K562 (cell line): ENCODE data around the gene TRIM23. TPM values are rescaled to one million over a fixed set of nuclear protein-coding genes. Genes with fewer than 3 reads are reported as not detected.
A peak's percentile ranks its signal among the peaks of the same experiment; 100 is the strongest.

Experiments used
- BRF2 ChIP-seq: IDR thresholded peaks from 3 replicates; pipeline ENCODE4 v1.6.1; 2011; ENCODE audit warnings: borderline replicate concordance, mild to moderate bottlenecking; ENCODE audit not compliant: insufficient read length, insufficient read depth
- CTBP1 ChIP-seq: fragments of 450-650 bp; IDR thresholded peaks from 2 replicates; pipeline ENCODE4 v1.6.1; 2016; ENCODE audit warnings: borderline replicate concordance
- ERF ChIP-seq: fragments of 450-650 bp; formaldehyde crosslinking; IDR thresholded peaks from 2 replicates; pipeline ENCODE4 v1.4.0; 2020; ENCODE audit warnings: mild to moderate bottlenecking, mixed read lengths
- KDM5B ChIP-seq: fragments of 200-600 bp; sonication (generic); IDR thresholded peaks from 2 replicates; pipeline ENCODE4 v1.6.1; 2012; ENCODE audit warnings: low read depth, mild to moderate bottlenecking, moderate library complexity, low read length, control low read depth, inconsistent platforms; ENCODE audit not compliant: insufficient replicate concordance
- MXI1 ChIP-seq: IDR thresholded peaks from 2 replicates; pipeline ENCODE4 v1.6.1; 2011; ENCODE audit warnings: low read depth, mild to moderate bottlenecking, improper control_type of control experiment, low read length
- OTX1 ChIP-seq: fragments of 450-650 bp; formaldehyde crosslinking; IDR thresholded peaks from 2 replicates; pipeline ENCODE4 v1.4.0; 2022; ENCODE audit warnings: mild to moderate bottlenecking
- SMAD1 ChIP-seq: fragments of 150-350 bp; IDR thresholded peaks from 2 replicates; pipeline ENCODE4 v1.6.1; 2014; ENCODE audit warnings: low read length, low read depth; ENCODE audit not compliant: partially characterized antibody
- TRIM24 ChIP-seq, 2 experiments: fragments of 450-650 bp; IDR thresholded peaks; 2 replicates each; pipeline ENCODE4 v1.6.1; 2016
- ZNF121 ChIP-seq: sonication (generic); formaldehyde crosslinking; conservative IDR thresholded peaks from 2 replicates; pipeline ENCODE4 v1.8.0; 2022; ENCODE audit warnings: missing genetic modification reagents
- ZNF197 ChIP-seq: fragments of 200-800 bp; sonication (Bioruptor generic); IDR thresholded peaks from 2 replicates; pipeline ENCODE4 v1.6.1; 2016; ENCODE audit warnings: low read depth, missing genetic modification characterization, missing compliant biosample characterization
- ZNF583 ChIP-seq: fragments of 250-450 bp; sonication (Bioruptor Pico); IDR thresholded peaks from 2 replicates; pipeline ENCODE4 v1.4.0; 2020
- ZNF668 ChIP-seq: fragments of 250-450 bp; sonication (Bioruptor Pico); IDR thresholded peaks from 2 replicates; pipeline ENCODE4 v1.8.0; 2022; ENCODE audit warnings: mild to moderate bottlenecking, inconsistent platforms
- polyA plus RNA-seq, 8 experiments: library from polyadenylated mRNA; depleted of rRNA in 4 of 8; stranded (reverse) in 5 of 8; unstranded in 3 of 8; fragments of >200 nt; fragmentation: Nextera tagmentation in 2 of 8; fragmentation: Illumina TruSeq in 1 of 8; extraction: Ambion mirVana in 2 of 8; extraction: Trizol in 1 of 8; gene quantifications; 2 replicates each; pipeline versions ENCODE4 v1.2.1 to v1.2.3, GENCODE V29; 2011 to 2014; ENCODE audit warnings: inconsistent platforms in 1 of 8, missing spikeins in 1 of 8
- total RNA-seq, 7 experiments: library from RNA; depleted of rRNA in 6 of 7; stranded (reverse); fragments of >200 nt in 6 of 7; fragmentation: Illumina TruSeq in 2 of 7; extraction: Trizol in 2 of 7; gene quantifications; 2 replicates each; pipeline versions ENCODE4 v1.2.1 to v1.2.3, GENCODE V29; 2011 to 2021; ENCODE audit warnings: low replicate concordance in 1 of 7
- TF ChIP-seq, protein P1 (sequence below): sonication (generic); formaldehyde crosslinking; IDR thresholded peaks from 2 replicates; pipeline ENCODE4 v1.8.1; 2022; ENCODE audit warnings: missing genetic modification reagents
- TF ChIP-seq, protein P2 (sequence below), 2 experiments: fragments of 450-650 bp; conservative IDR thresholded peaks; 2 replicates each; pipeline ENCODE4 v1.6.1; 2017; ENCODE audit warnings: mild to moderate bottlenecking in 2 of 2, moderate library complexity in 2 of 2
- TF ChIP-seq, protein P3 (sequence below), 2 experiments: IDR thresholded peaks; 2 replicates each; pipeline ENCODE4 v1.6.1; 2012; ENCODE audit warnings: improper control_type of control experiment in 2 of 2, low read depth in 2 of 2, low read length in 2 of 2, borderline replicate concordance in 1 of 2
- TF ChIP-seq, protein P4 (sequence below): fragments of 450-650 bp; formaldehyde crosslinking; IDR thresholded peaks from 2 replicates; pipeline ENCODE4 v1.4.0; 2022; ENCODE audit warnings: missing genetic modification characterization

The TRIM23 gene
- total and polyA plus RNA-seq, 9 of the 15 experiments (the other 6 are each of a cell fraction or from before 2014, with no cell fraction given), result 2.4 to 8.5 (median 4.9) TPM

GRCh38 chr5:65562731-65563701 is 61.1 kb downstream of the TRIM23 start, which contains the start of the genes CENPK and PPWD1 (continued):
- TF ChIP-seq, protein P1, sequence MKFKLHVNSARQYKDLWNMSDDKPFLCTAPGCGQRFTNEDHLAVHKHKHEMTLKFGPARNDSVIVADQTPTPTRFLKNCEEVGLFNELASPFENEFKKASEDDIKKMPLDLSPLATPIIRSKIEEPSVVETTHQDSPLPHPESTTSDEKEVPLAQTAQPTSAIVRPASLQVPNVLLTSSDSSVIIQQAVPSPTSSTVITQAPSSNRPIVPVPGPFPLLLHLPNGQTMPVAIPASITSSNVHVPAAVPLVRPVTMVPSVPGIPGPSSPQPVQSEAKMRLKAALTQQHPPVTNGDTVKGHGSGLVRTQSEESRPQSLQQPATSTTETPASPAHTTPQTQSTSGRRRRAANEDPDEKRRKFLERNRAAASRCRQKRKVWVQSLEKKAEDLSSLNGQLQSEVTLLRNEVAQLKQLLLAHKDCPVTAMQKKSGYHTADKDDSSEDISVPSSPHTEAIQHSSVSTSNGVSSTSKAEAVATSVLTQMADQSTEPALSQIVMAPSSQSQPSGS (CRISPR knock-in tag), result no peak
- no peak for TF ChIP-seq BRF2
- no peak for TF ChIP-seq ZNF121 (CRISPR knock-in tag)
- TF ChIP-seq, protein P2, sequence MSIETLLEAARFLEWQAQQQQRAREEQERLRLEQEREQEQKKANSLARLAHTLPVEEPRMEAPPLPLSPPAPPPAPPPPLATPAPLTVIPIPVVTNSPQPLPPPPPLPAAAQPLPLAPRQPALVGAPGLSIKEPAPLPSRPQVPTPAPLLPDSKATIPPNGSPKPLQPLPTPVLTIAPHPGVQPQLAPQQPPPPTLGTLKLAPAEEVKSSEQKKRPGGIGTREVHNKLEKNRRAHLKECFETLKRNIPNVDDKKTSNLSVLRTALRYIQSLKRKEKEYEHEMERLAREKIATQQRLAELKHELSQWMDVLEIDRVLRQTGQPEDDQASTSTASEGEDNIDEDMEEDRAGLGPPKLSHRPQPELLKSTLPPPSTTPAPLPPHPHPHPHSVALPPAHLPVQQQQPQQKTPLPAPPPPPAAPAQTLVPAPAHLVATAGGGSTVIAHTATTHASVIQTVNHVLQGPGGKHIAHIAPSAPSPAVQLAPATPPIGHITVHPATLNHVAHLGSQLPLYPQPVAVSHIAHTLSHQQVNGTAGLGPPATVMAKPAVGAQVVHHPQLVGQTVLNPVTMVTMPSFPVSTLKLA (conservative IDR thresholded peaks at IDR 0.05), result peak; percentile 70 to 85
- TF ChIP-seq, protein P3, sequence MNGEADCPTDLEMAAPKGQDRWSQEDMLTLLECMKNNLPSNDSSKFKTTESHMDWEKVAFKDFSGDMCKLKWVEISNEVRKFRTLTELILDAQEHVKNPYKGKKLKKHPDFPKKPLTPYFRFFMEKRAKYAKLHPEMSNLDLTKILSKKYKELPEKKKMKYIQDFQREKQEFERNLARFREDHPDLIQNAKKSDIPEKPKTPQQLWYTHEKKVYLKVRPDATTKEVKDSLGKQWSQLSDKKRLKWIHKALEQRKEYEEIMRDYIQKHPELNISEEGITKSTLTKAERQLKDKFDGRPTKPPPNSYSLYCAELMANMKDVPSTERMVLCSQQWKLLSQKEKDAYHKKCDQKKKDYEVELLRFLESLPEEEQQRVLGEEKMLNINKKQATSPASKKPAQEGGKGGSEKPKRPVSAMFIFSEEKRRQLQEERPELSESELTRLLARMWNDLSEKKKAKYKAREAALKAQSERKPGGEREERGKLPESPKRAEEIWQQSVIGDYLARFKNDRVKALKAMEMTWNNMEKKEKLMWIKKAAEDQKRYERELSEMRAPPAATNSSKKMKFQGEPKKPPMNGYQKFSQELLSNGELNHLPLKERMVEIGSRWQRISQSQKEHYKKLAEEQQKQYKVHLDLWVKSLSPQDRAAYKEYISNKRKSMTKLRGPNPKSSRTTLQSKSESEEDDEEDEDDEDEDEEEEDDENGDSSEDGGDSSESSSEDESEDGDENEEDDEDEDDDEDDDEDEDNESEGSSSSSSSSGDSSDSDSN (IDR thresholded peaks at IDR 0.05; ENCODE audit: borderline replicate concordance in 1 of 2, low read depth in 2 of 2, low read length in 2 of 2), result 0 out of 4 replicates have a peak, but pooled peaks of 1 of the 2 experiments have one; percentile 51
- TF ChIP-seq MXI1, result 0 out of 2 replicates have a peak, but pooled peaks have one; percentile 36
- TF ChIP-seq CTBP1, result peak; percentile 60; the same call in 1 of the 2 replicates
- TF ChIP-seq ZNF668 (CRISPR knock-in tag), result 0 out of 2 replicates have a peak, but pooled peaks have one; percentile 44
- TF ChIP-seq KDM5B, result peak; percentile 88
- TF ChIP-seq ZNF197 (CRISPR knock-in tag), result peak; percentile 18; the same call in 1 of the 2 replicates
- TF ChIP-seq ERF, result no peak
- TF ChIP-seq SMAD1, result peak; percentile 71
- TF ChIP-seq OTX1 (CRISPR knock-in tag), result peak; percentile 74; the same call in 1 of the 2 replicates
- TF ChIP-seq, protein P4, sequence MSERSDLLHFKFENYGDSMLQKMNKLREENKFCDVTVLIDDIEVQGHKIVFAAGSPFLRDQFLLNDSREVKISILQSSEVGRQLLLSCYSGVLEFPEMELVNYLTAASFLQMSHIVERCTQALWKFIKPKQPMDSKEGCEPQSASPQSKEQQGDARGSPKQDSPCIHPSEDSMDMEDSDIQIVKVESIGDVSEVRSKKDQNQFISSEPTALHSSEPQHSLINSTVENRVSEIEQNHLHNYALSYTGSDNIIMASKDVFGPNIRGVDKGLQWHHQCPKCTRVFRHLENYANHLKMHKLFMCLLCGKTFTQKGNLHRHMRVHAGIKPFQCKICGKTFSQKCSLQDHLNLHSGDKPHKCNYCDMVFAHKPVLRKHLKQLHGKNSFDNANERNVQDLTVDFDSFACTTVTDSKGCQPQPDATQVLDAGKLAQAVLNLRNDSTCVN (CRISPR knock-in tag), result peak; percentile 78; the same call in 1 of the 2 replicates
- no peak for TF ChIP-seq TRIM24 (IDR thresholded peaks at IDR 0.05)
- no peak for TF ChIP-seq ZNF583 (CRISPR knock-in tag)
